Right lobe of liver (tissue), 4 donors: ENCODE measurements around the gene SPTB.

Source experiments
- POLR2A ChIP-seq: fragments of 450-650 bp; IDR thresholded peaks from one replicate; pipeline ENCODE4 v1.6.1; 2017; ENCODE audit warnings: antibody characterized with exemption, mild to moderate bottlenecking
- TF ChIP-seq, protein P1 (sequence below), 4 donors: fragments of 200-600 bp in 3 of 4; fragments of 450-650 bp in 1 of 4; IDR thresholded peaks; one replicate each; pipeline versions ENCODE4 v1.5.1 to v1.8.0; 2016 to 2022; ENCODE audit warnings: antibody characterized with exemption in 4 of 4, mild to moderate bottlenecking in 2 of 4
- donor health status: DM: no; HTN: no; CAD: no.
- donor health status: DM: no; HTN: no; CAD: no.
- donor health status: DM: no; HTN: yes; CAD: no.

DNA sequence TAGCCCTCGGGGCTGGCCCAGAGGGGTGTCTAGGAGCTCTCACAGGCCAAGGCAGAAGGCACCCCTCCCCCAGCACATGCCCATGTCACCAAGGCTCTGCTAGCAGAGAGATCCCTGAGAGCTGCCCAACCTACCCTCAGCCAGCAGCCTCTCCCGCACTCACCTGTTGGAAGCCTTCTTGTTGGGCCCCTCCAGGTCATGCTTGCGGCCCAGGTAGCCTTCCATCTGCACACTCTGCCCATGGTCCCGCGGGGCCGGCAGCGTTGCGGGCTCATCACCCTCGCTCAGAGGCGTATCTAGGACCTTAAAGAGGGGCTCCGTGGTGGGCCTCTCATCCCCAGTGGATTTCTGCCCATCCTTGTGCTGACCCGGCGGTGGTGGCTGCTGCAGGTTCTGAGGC, 126.3 kb downstream of the SPTB start:
- TF ChIP-seq POLR2A: no peak
- TF ChIP-seq, protein P1, sequence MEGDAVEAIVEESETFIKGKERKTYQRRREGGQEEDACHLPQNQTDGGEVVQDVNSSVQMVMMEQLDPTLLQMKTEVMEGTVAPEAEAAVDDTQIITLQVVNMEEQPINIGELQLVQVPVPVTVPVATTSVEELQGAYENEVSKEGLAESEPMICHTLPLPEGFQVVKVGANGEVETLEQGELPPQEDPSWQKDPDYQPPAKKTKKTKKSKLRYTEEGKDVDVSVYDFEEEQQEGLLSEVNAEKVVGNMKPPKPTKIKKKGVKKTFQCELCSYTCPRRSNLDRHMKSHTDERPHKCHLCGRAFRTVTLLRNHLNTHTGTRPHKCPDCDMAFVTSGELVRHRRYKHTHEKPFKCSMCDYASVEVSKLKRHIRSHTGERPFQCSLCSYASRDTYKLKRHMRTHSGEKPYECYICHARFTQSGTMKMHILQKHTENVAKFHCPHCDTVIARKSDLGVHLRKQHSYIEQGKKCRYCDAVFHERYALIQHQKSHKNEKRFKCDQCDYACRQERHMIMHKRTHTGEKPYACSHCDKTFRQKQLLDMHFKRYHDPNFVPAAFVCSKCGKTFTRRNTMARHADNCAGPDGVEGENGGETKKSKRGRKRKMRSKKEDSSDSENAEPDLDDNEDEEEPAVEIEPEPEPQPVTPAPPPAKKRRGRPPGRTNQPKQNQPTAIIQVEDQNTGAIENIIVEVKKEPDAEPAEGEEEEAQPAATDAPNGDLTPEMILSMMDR (IDR thresholded peaks at IDR 0.05): no peak
